ENCODE measurements around the gene HK1.
"Not testable (repeated sequence)": the region's sequence is repeated elsewhere in the genome, so short reads cannot be mapped to it uniquely, and the experiment has no call there.

Gene HK1

DNA sequence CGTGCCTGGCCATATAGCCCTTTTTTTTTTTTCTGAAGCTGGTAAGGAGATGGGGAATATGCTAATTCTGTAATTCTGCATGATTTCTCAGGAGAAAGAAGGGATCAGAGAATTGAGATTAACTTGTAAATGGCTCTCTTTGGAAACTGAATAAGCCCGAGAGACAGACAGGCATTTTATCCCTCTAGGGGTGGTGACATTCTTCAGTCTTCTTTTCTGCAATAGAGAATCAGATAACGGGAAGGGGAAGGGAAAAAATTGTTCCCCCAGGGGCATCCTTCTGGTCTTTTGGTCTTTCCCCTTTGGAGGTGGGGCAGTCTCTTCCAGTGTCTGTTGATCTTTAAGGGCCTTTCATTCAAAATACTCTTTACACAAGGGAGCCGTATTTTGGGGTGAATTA is 34.2 kb downstream of the HK1 start:
- DNase-seq: no peak

DNA sequence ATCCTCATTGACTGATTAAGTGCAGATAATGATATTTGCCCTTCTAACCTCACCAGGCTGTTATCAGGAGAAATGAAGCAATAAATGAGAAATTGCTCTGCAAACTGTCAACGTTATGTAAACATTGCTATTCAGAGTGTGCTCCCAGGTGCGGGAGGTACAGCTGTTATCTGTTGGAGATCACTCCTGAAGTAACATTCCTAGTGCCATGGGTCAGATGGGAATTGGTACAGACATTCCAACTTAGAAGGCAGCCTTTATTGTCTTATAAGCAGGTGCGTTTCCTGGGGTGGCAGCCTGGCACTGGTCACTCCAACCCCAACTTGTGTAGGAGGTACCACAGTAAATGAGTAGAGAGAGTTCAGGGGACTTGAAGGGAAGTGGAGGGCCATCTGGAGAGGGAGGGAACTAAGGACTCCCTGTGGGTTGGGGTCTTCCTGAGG is 36.8 kb downstream of the HK1 start:
- DNase-seq: no peak

DNA sequence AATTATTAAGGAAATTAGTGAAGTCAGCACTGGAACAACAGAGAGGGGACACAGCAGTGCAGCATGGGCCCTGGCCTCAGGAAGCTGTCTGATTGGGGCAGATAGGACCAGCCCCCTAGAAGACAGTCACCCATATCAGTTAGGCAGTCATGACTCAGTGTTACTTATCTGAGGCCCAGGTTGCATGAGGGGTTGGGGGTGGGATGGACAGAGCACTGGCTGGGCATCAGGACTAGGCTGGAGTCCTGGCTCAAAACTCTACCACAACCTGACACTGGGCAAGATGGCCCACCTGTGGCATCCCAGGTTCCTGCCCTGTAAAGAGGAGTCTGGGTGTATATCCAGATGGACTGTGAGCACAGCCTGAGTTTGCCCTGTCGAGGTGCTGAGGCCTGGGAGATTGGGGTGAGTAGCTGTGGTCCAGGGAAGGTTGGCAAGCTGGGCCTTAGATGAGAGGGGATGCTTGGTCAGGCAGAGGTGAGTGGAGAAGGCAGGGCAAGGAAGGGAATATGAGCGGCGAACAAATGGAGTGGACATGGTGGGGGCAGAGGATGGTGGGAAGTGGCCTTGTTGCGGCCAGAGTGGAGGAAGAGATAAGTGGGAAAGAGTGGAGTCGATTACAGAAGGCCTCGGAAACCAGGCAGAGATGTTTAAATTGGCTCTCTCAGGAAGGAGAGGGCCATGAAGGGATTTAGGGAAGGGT is 37.5 kb downstream of the HK1 start:
- DNase-seq: no peak

DNA sequence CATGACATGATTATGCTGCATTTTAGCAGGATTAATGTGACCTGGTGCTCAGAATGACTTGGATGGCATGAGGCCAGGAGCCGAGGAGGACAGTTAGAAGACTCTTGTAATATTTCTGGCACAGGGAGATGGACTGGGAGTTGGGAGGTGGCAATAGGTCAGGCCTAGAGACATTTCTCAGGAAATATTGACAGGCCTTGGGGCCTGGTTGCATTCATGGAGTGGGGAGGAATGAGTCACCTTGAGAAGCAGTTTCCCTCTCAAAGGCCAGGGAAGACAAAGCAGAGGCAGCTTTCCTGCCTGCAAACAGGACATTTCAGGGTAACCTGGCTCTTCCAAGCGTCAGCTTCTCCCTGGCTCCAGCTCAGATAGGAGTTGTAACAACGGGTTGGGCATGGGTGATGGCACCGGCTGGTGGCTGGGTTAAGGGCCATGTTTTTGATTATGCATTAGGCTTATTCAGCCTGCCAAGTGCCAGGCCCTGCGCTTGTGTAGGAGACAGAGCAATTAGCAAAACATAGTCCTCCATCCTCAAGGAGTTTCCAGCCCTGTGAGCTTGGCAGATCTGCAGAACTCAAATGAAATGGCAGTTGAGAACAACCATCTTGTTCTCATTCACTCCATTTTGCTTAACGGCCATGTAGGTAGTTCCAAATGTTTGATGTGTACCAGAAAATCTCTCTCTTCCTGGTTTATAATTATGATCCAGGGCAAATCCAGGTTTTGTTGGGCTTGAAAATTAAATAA is 38.2 kb downstream of the HK1 start:
- DNase-seq: no peak

DNA sequence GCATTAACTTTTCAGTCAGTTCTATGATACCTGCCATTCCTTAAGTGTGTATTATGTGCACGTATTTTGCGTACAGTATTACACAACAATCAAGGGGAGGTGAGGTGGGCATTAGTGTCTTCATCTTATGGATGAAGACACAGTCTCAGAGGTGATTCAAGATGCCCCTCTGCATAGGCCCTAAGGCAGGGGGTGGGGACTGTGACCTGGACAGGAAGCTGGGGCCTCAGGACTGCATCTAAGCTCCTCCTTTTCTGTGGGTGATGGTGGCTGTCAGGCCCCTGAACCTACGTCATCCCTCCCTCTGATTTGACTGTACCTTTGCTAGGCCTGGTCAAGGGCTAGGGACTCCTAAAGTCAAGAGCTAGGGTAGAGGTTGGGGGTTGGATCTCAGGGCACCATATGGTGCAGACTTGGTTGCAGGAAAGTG is 38.9 kb downstream of the HK1 start:
- no peak for DNase-seq

DNA sequence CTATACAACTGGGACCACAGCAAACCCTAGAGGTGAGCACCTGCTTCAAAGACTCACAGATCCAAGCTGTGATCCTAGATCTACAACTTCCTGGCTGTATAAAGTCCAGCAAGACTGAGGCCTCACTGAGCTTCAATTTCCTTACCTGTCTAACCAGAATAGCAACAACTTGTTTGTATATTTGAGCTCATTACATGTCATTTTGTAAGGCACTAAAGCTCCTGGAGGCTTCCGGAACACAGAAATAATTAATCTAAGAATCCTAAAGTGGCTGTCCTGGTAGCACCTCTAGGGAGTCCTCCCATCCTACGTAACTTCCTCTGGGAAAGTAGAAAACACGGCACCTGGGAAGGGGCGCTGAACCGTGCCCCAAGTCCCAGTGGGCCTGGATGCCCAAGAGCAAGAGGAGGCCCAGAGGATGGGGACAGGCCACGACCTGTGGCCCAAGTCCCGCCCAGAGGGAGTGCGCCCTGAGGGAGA is 39.4 kb downstream of the HK1 start:
- DNase-seq: no peak

DNA sequence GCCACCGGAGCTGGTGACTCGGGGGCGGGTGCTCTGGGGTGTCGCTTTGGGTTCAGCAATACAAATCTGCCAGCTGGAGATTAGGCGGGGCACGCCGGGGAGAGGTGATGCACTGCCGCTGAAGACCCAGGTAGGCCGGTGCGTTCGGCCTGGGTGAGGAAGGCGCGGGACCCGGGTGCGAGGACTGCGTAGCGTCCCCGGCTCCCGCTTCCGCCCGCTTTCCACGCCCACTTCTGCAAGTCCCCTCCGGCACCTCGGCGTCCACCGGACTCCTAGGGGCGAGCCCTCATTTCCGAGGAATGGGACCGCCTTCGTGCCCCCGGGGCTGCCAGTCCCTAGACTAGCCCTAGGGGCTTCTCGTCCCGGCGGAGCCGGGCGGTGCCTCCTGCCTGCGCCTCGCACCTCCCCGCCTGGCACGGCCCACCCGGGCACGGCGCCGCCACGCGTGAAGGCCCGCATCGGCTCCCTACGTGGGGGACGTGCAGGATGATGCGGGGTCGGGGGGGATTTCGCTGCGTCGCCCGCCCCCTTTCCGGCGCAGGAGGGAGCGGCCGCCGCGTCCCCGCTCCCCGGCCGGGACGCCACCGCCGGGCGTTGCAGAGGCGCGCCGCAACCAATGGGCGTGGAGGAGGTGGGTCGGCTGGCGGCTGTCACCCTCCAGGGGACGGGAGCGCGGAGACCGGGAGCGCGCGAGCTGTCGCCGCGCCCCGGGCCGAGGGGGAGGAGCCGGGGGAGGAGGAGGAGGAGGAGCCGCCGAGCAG is 40.0 kb downstream of the HK1 start:
- DNase-seq: peak; percentile 55

DNA sequence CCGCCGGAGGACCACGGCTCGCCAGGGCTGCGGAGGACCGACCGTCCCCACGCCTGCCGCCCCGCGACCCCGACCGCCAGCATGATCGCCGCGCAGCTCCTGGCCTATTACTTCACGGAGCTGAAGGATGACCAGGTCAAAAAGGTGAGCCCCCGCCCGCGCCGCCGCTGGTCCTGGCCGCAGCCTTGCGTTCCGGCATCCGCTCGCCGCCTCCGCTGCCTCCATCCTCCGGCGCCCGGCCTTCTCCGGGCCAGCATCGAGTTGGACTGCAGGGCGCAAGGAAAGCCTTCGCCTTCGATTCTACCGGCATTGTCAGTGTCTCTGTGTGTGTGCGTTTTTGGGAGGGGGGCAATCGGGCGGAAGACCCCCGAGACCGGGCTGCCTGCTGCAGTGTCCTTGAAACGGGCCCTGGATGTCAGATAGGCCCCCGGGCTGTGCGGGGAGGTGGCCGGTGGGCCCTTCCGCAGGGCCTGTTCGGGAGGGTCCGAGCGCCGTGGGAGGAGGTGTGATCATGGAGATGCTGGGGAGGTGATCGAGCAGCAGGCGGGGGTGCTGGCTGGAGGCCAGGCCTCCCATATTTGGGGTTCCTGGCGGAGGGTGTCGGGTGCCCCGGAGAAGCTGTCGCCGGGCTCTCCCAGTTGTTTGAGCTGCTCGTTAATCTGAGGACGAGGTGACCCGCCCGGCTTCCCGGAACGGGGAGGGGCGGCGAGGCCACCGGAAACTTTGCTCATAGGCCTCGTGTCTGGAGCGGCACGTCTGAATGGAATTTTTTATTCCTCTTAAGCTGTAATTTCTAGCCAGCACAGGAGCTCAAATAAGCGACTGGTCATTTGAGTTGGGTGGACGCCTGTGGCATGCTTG is 40.8 kb downstream of the HK1 start:
- DNase-seq: no peak

DNA sequence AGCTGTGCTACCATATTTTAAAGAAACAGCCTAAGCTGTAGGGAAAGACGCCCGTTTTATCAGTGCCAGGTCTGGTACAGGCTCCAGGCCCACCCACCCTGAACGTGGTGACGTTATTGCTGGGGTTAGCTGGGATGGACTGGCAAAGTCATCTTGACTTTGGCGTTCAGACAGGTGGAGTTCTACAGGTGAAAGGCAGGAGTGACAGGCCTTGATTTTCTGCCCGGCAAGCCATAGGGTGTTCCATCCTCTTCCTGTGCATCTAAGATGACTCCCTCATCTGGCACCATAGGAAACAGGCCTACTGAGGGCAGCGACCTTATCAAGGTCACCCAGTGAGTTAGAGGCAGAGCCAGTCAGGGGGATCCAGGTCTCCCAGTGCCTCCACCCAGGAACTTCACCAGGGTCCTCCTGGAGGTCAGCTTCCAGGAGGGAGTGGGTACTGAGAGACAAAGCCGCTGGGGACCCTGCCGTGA is 41.6 kb downstream of the HK1 start:
- no peak for DNase-seq

DNA sequence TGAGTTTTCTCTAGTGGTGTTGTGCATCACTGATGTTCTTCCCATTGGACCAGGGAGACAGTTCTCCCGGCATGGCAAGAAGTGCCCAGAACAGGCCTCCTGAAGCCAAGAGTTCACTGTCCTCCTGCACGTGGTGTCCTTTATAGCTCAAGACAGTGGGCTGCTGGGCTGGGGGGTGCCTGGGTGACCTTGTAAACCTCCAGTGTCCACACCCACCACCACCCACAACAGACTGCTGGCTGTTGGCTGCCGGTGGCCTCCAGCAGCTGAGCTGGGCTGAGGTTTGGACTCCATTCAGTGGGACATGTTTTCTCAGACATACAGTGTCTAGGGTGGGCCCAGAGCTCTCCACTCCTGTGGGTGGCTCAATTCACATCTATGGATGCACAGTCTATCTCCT is 42.2 kb downstream of the HK1 start:
- DNase-seq: no peak

DNA sequence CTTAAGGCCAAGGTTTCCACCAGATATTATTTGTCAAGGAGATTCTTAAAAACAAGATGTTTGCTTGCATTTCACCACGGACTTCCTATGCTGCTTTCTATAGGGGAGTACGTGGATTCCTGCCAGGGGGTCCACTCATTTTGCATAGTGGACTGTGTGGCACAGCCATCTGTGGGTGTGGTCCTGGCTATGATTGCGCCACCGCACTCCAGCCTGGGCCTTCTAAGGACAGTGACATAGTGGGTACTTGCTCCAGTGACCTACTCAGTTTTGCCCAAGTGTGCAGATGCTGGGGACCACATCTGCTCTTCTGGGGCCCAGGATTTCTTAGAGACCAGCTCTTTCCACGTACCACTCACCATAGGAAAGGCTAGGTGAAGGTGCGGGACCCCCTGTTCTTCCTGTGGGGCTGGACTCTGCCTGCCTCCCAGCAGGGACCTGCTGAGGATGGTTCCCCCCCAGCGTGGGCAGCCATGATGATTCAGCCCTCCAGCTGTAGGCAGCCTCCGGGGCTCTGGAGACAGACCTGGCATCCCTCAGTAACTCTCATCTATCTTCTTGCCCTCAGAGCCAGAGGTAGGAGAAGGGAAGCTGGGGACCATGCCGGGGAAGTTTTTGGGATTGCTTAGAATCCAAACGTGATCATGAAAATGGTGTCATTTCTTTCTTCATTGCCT is 42.9 kb downstream of the HK1 start:
- DNase-seq: no peak

DNA sequence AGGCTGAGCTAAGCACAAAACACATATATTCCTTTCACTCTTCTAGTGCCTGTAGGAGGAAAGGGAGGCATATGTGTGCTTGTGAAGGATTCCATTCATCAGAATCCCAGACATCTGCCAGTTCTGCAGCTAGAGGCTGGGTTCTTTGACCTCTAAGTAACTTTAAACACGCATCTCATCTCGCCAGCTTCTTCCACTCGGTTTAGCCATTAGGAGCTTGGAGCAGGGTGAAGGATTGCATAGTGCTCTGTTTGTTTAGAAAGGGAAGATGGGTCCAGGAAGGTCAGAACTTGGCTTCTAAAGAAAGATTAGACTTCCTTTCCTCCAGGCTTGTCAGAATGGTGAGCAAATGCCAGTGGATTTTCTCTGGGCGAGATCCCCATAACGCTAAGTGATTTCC is 43.6 kb downstream of the HK1 start:
- peak; percentile 54 for DNase-seq

DNA sequence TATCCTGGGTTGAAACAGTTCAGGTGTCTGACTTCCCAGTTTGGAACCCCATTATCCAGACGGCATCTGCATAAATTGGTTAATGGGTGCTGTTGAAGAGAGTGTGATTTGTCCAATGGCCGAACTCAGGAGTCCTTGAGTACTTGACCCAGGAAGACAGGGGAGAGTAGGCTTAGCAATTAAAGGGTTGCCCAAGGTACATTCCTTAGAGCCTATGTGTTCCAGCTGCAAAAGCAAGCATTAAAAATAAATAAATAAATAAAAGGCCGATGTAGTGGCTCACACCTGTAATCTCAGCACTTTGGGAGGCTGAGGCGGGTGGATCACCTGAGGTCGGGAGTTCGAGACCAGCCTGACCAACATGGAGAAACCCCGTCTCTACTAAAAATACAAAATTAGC is 44.0 kb downstream of the HK1 start:
- not testable (repeated sequence) for DNase-seq

DNA sequence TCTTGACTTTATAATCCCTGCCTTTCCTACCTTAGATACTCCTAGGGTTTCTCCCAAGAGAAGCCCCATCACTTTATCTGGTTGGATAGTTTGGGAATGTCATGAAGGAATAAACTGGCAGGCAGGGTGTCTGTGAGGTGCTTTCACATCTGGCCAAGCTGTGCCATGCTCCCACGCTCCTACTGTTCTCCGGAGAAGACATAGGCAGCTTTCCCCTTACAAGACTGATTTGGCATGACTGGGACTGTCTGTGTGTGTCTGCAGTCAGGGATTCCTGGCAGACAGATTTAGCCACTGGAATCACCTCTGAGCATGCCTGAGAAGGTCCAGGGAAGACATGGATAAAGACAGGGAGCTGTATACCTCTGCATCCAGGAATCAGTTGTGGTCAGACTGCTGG is 45.3 kb downstream of the HK1 start:
- no peak for DNase-seq

DNA sequence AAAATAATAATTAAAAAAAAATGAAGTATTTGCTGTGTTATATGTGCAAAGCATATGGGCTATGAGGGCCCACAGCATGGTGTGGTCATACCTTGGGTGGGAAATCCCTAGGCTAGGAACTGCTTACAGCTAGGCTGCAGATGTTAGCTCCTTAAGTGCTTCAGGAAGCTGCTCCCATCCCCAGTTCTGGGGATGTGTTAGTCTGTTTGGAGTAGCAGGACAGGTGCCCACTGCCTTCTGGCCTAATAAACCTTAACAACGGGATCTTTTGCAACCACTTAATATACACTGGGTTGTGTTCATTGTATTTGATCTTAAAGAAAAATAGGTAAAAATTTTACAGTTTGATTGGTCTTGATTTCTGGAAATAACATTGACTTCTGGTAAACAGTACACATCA is 46.3 kb downstream of the HK1 start:
- DNase-seq: no peak

DNA sequence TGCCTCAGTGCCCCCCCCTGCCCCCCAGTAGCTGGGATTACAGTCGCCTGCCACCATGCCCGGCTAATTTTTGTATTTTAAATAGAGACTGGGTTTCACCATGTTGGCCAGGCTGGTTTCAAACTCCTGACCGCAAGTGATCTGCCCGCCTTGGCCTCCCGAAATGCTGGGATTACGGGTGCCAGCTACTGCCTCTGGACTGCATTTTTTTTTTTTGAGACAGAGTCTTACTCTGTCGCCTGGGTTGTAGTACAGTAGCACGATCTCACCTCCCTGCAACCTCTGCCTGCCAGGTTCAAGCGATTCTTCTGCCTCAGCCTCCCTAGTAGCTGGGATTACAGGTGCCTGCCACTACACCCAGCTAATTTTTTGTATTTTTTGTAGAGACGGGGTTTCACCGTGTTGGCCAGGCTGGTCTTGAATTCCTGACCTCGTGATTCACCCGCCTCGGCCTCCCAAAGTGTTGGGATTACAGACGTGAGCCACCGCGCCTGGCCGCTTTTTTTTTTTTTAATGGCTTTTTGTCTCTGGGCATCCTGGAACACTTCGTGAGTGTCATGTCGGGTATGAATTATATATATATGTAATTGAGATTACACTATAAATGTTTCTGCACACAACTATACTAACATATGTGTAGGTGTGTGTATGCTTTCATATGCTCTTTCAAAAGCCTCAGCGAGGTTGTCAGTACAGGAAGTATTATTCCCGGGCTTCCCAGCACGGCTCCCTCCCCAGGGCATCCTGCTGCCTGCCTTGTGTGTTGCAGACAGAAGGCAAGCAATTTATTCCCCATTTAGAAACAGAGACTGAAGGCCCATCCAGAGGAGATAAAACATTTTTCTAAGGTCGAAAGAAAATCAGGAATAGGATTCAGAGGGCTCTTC is 47.6 kb downstream of the HK1 start:
- not testable (repeated sequence) for DNase-seq

DNA sequence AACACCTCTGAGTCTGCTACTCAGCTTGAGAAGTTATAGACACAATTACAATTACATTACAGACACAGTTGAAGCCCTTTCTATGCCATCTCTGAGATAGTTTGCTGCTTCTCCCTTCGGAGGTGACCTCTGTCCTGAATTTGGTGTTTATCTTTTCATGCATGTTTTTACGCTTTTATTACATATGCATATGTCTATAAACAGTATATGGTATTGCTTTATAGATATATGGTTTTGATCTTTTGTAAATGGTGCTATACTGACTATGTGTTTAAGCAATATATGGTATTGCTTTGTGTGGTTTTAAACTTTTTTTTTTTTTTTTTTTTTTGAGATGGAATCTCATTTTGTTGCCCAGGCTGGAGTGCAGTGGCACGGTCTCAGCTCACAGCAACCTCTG is 48.4 kb downstream of the HK1 start:
- no peak for DNase-seq

DNA sequence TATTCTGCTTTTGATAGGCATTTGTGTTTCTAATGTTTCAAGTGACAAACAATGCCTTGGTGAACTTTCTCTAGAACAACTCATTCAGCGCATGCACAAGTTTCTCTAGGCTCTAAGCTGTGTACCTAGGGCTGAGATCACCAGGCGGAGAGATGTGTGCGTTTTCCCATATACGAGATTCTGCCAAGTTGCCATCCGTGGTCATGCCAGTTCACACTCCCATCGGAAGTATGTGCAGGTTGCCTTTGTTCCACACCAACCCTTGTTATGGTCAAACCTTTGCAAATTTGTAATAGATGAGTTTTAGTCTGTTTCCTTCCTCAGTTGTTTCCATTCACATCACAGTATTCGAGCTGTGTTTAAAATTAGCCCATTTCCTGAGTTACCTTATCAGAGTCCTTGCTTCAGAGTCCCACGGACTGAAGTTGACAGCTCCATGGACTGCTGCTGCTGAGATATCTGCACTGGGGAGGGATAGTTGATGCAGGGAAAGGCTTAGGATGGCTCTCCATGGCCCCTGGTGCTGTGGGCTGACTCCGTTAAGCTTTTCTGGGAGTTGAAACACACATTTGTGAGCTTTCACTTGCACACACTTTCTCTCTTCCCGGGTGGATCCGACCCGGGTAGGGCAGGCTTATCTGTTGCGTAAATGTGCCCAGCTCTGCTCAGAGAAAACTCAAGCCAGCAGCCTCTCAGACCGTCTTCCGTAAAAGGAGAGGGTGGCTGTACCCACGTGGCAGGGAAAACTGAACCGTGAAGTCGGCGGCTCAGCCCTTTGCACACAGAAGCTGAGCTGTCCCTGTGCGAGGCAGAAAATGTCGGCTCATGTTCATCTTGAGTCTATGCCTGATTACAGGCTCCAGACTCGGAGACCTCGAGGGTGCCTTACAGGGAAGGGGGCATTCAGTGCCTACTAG is 49.4 kb downstream of the HK1 start:
- no peak for DNase-seq

DNA sequence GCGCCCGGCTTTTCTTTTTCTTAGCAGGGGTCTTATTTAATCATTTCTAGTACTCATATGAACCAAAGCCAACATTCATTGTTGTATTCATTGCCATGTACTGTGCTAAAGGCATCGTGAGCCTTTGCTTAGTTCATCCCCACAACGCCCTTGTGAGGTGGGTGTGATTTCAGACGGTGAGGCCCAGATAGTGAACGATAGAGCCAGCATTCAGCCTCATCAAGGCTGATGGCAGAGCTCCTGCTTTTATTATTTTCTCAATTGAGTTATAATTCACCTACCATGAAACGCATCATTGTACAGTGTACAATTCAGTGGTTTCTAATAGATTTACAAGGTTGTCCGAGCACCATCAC is 50.1 kb downstream of the HK1 start:
- DNase-seq: no peak

DNA sequence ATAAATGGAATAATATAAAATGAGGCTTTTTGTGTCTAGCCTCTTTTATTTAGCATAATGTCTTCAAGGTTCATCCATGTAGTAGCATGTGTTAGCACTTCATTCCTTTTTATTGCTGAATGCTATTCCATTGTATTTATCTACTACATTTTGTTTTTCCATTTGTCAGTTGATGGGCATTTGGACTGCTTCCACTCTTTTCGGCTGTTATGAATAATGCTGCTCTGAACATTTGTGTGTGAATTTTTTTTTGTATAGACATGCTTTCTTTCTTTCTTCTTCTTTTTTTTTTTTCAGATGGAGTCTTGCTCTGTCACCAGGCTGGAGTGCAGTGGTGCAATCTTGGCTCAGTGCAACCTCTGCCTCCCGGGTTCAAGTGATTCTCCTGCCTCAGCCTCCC is 50.6 kb downstream of the HK1 start:
- not testable (repeated sequence) for DNase-seq

Measured in NCI-H446 treated with DMSO at 0.1 percent for 48 hours (cell line).